OCI-LY7 (cell line): ENCODE data around the gene MAN1B1. TPM values are rescaled to one million over a fixed set of nuclear protein-coding genes. Genes with fewer than 3 reads are reported as not detected.

Experiments
- BruUV-seq: library from RNA; stranded (reverse); fragments of 400-500 nt; replicated peaks from 2 replicates; lab custom pipeline; 2021; lab: Mats Ljungman, UMichigan
- CTCF ChIA-PET: fragments of 300-600 bp; sonication (Branson Sonifier 250); formaldehyde crosslinking; loops from one replicate; lab custom pipeline; 2022; ENCODE audit warnings: antibody characterized with exemption; ENCODE audit not compliant: unreplicated experiment; lab: Charles Lee
- POLR2A ChIA-PET: fragments of 300-600 bp; sonication (Branson Sonifier 250); formaldehyde crosslinking; loops from one replicate; lab custom pipeline; 2022; ENCODE audit warnings: antibody characterized with exemption; lab: Charles Lee
- DNase-seq: peaks from one replicate; pipeline ENCODE4 v3.0.0-alpha.2; 2015; ENCODE audit warnings: low spot score
- H2AFZ ChIP-seq: fragments of 200-600 bp; sonication (generic), shearing (Covaris generic); 2 replicates; pipeline ENCODE4 v1.6.1; 2014; ENCODE audit warnings: mild to moderate bottlenecking, antibody characterized with exemption, low read length, moderate library complexity
- H3K27ac ChIP-seq: fragments of 200-600 bp; sonication (generic); 2 replicates; pipeline ENCODE4 v1.5.1; 2014; ENCODE audit warnings: mixed run types, low read depth, mild to moderate bottlenecking, moderate library complexity, low read length, inconsistent platforms; ENCODE audit not compliant: poor library complexity, severe bottlenecking
- H3K36me3 ChIP-seq: fragments of 200-600 bp; sonication (generic); 2 replicates; pipeline ENCODE4 v1.6.1; 2014; ENCODE audit warnings: mild to moderate bottlenecking, antibody characterized with exemption, low read length, moderate library complexity, mixed read lengths; ENCODE audit not compliant: insufficient read depth
- H3K4me1 ChIP-seq: fragments of 200-600 bp; sonication (generic); 2 replicates; pipeline ENCODE4 v1.5.1; 2014; ENCODE audit warnings: mild to moderate bottlenecking, low read length; ENCODE audit not compliant: insufficient read depth, poor library complexity, severe bottlenecking
- H3K4me2 ChIP-seq: fragments of 200-600 bp; sonication (generic); 2 replicates; pipeline ENCODE4 v1.6.1; 2014; ENCODE audit warnings: mild to moderate bottlenecking, low read length
- H3K4me3 ChIP-seq: fragments of 200-600 bp; sonication (generic); 2 replicates; pipeline ENCODE4 v1.5.1; 2014; ENCODE audit warnings: mild to moderate bottlenecking, low read depth, low read length; ENCODE audit not compliant: poor library complexity, severe bottlenecking
- H3K79me2 ChIP-seq: fragments of 200-600 bp; sonication (generic); 2 replicates; pipeline ENCODE4 v1.6.1; 2016; ENCODE audit warnings: low read depth, mild to moderate bottlenecking, low read length, moderate library complexity, mixed read lengths; ENCODE audit not compliant: insufficient read depth
- H3K9me2 ChIP-seq: fragments of 200-600 bp; sonication (generic); 2 replicates; pipeline ENCODE4 v1.6.1; 2016; ENCODE audit warnings: mild to moderate bottlenecking, low read length, mixed read lengths; ENCODE audit not compliant: insufficient read depth
- H3K9me3 ChIP-seq: fragments of 200-600 bp; sonication (generic); 2 replicates; pipeline ENCODE4 v1.6.1; 2014; ENCODE audit warnings: mild to moderate bottlenecking, mixed run types, low read length, mixed read lengths
- H4K20me1 ChIP-seq: fragments of 200-600 bp; sonication (generic); 2 replicates; pipeline ENCODE4 v1.6.1; 2014; ENCODE audit warnings: mild to moderate bottlenecking, antibody characterized with exemption, low read length, moderate library complexity, mixed read lengths; ENCODE audit not compliant: insufficient read depth
- CTCF ChIP-seq: fragments of 200-600 bp; sonication (generic); conservative IDR thresholded peaks from 2 replicates; pipeline ENCODE4 v1.5.1; 2014; ENCODE audit warnings: mild to moderate bottlenecking, antibody characterized with exemption, low read length, moderate library complexity, mixed read lengths
- EZH2phosphoT487 ChIP-seq: fragments of 200-600 bp; sonication (generic); IDR thresholded peaks from 2 replicates; pipeline ENCODE4 v1.6.1; 2018; ENCODE audit warnings: low read depth, borderline replicate concordance, mild to moderate bottlenecking, mixed run types, antibody characterized with exemption, low read length, moderate library complexity, mixed read lengths
- intact Hi-C: fragments of 100-400 bp; cut with micrococcal nuclease; formaldehyde crosslinking; loops from one replicate; pipeline ENCODE4 v1.10.0; 2022; ENCODE audit not compliant: unreplicated experiment
- small RNA-seq: library from RNA; depleted of rRNA; stranded (forward); fragments of <200 nt; gene quantifications from one replicate; pipeline ENCODE3, GENCODE V24; 2014
- total RNA-seq, 2 experiments: library from RNA; depleted of rRNA in 1 of 2; stranded (reverse); fragments of >200 nt in 1 of 2; shearing (Covaris generic) in 1 of 2; gene quantifications; 2 replicates each; pipeline ENCODE4 v1.2.3, GENCODE V29; 2014 to 2022

The MAN1B1 gene
- total RNA-seq, 2 experiments from 2014 or later, result 32.7 to 43.4 TPM

- Histone ChIP-seq H3K27ac (no peak overlapping the region), H2AFZ (no peak overlapping the region), H3K9me2 (no peaks in the 10 kb centered on the region), H4K20me1 (no peaks in the 10 kb centered on the region), H3K4me1 (peaks cover 30% of the 10 kb centered on the region), H3K4me2 (peak overlapping the region; percentile 23), H3K36me3 (no peaks in the 10 kb centered on the region), H3K4me3 (no peak overlapping the region), H3K79me2 (no peaks in the 10 kb centered on the region), H3K9me3 (no peaks in the 10 kb centered on the region)
- CTCF ChIA-PET, result no interaction called here
- BruUV-seq, result no TSS peak
- TF ChIP-seq EZH2phosphoT487, result no peak
- TF ChIP-seq CTCF, result no peak
- POLR2A ChIA-PET, result interaction anchor here (0.8 kb wide), 1 partner anchor 8 kb away, joined by 5 read pairs; no protein-coding TSS in a partner anchor
- DNase-seq, result no peak
- intact Hi-C loops, result loop anchor here (10.0 kb wide), 1 partner anchor 614 kb away; the partner anchor contains the start of gene NOTCH1
Observed at GRCh38 chr9:137158625-137159024, 71.8 kb downstream of the MAN1B1 start.

Small RNA genes lying within 50 kb of the gene (small RNA-seq; reads per million reads assigned to genes)
- 0.16 reads per million for gene RF00153

Other genes starting within 250 kb of the MAN1B1 start
Only the 30 nearest of the 36 such genes appear.
- 78.7 and 89.6 TPM in 2 replicates for gene FBXW5, start 142.2 kb upstream of the MAN1B1 start, total RNA-seq (2014; rRNA removed; shearing (Covaris generic))
- 59.1 and 63.3 TPM in 2 replicates for gene FBXW5, start 142.2 kb upstream of the MAN1B1 start, total RNA-seq (2022)
- 0.95 and 1.0 TPM in 2 replicates for gene C8G, start 141.7 kb upstream of the MAN1B1 start, total RNA-seq (2014; rRNA removed; shearing (Covaris generic))
- 2.1 and 2.2 TPM in 2 replicates for gene C8G, start 141.7 kb upstream of the MAN1B1 start, total RNA-seq (2022)
- gene LCN12, start 134.7 kb upstream of the MAN1B1 start, total RNA-seq (2014; rRNA removed; shearing (Covaris generic)), result 0.95 and 6.5 TPM in 2 replicates
- 3.5 and 3.7 TPM in 2 replicates for gene LCN12, start 134.7 kb upstream of the MAN1B1 start, total RNA-seq (2022)
- gene PTGDS, start 109.5 kb upstream of the MAN1B1 start, total RNA-seq (2014; rRNA removed; shearing (Covaris generic)), result not detected in 2 replicates
- not detected in 2 replicates for gene PTGDS, start 109.5 kb upstream of the MAN1B1 start, total RNA-seq (2022)
- not detected in 2 replicates for gene LCNL1, start 104.0 kb upstream of the MAN1B1 start, total RNA-seq (2014; rRNA removed; shearing (Covaris generic))
- not detected in 2 replicates for gene LCNL1, start 104.0 kb upstream of the MAN1B1 start, total RNA-seq (2022)
- 63.5 and 66.5 TPM in 2 replicates for gene PAXX, start 94.6 kb upstream of the MAN1B1 start, total RNA-seq (2014; rRNA removed; shearing (Covaris generic))
- 45.7 and 46.3 TPM in 2 replicates for gene PAXX, start 94.6 kb upstream of the MAN1B1 start, total RNA-seq (2022)
- not detected in 2 replicates for gene CLIC3, start 90.4 kb upstream of the MAN1B1 start, total RNA-seq (2014; rRNA removed; shearing (Covaris generic))
- gene CLIC3, start 90.4 kb upstream of the MAN1B1 start, total RNA-seq (2022), result not detected in 2 replicates
- gene ABCA2, start 58.7 kb upstream of the MAN1B1 start, total RNA-seq (2014; rRNA removed; shearing (Covaris generic)), result 2.4 and 4.1 TPM in 2 replicates
- gene ABCA2, start 58.7 kb upstream of the MAN1B1 start, total RNA-seq (2022), result 8.3 and 10.6 TPM in 2 replicates
- gene FUT7, start 54.9 kb upstream of the MAN1B1 start, total RNA-seq (2014; rRNA removed; shearing (Covaris generic)), result not detected in 2 replicates
- 0.21 TPM in 1 of 2 replicates, not detected in the other for gene FUT7, start 54.9 kb upstream of the MAN1B1 start, total RNA-seq (2022)
- 0.21 and 0.32 TPM in 2 replicates for gene NPDC1, start 40.8 kb upstream of the MAN1B1 start, total RNA-seq (2014; rRNA removed; shearing (Covaris generic))
- gene NPDC1, start 40.8 kb upstream of the MAN1B1 start, total RNA-seq (2022), result 0.38 and 0.39 TPM in 2 replicates
- 0.16 TPM in 1 of 2 replicates, not detected in the other for gene ENTPD2, start 32.9 kb upstream of the MAN1B1 start, total RNA-seq (2014; rRNA removed; shearing (Covaris generic))
- gene ENTPD2, start 32.9 kb upstream of the MAN1B1 start, total RNA-seq (2022), result not detected in 2 replicates
- 65.9 and 74.0 TPM in 2 replicates for gene SAPCD2, start 16.4 kb upstream of the MAN1B1 start, total RNA-seq (2014; rRNA removed; shearing (Covaris generic))
- gene SAPCD2, start 16.4 kb upstream of the MAN1B1 start, total RNA-seq (2022), result 51.4 and 57.2 TPM in 2 replicates
- gene UAP1L1, start 9.5 kb upstream of the MAN1B1 start, total RNA-seq (2014; rRNA removed; shearing (Covaris generic)), result 5.3 and 5.7 TPM in 2 replicates
- 12.3 and 16.7 TPM in 2 replicates for gene UAP1L1, start 9.5 kb upstream of the MAN1B1 start, total RNA-seq (2022)
- gene DPP7, start 27.7 kb downstream of the MAN1B1 start, total RNA-seq (2014; rRNA removed; shearing (Covaris generic)), result 173 and 182 TPM in 2 replicates
- gene DPP7, start 27.7 kb downstream of the MAN1B1 start, total RNA-seq (2022), result 154 TPM in 2 replicates
- gene GRIN1, start 52.2 kb downstream of the MAN1B1 start, total RNA-seq (2014; rRNA removed; shearing (Covaris generic)), result 0.06 TPM in 1 of 2 replicates, not detected in the other
- 0.15 and 0.55 TPM in 2 replicates for gene GRIN1, start 52.2 kb downstream of the MAN1B1 start, total RNA-seq (2022)
- 0.21 TPM in 1 of 2 replicates, not detected in the other for gene LRRC26, start 83.1 kb downstream of the MAN1B1 start, total RNA-seq (2014; rRNA removed; shearing (Covaris generic))
- not detected in 2 replicates for gene LRRC26, start 83.1 kb downstream of the MAN1B1 start, total RNA-seq (2022)
- not detected in 2 replicates for gene TMEM210, start 85.1 kb downstream of the MAN1B1 start, total RNA-seq (2014; rRNA removed; shearing (Covaris generic))
- gene TMEM210, start 85.1 kb downstream of the MAN1B1 start, total RNA-seq (2022), result not detected in 2 replicates
- 34.8 and 38.6 TPM in 2 replicates for gene ANAPC2, start 101.6 kb downstream of the MAN1B1 start, total RNA-seq (2014; rRNA removed; shearing (Covaris generic))
- gene ANAPC2, start 101.6 kb downstream of the MAN1B1 start, total RNA-seq (2022), result 89.6 and 90.4 TPM in 2 replicates
- 111 and 130 TPM in 2 replicates for gene SSNA1, start 101.7 kb downstream of the MAN1B1 start, total RNA-seq (2014; rRNA removed; shearing (Covaris generic))
- 71.0 and 75.1 TPM in 2 replicates for gene SSNA1, start 101.7 kb downstream of the MAN1B1 start, total RNA-seq (2022)
- 9.0 and 10.3 TPM in 2 replicates for gene TPRN, start 113.8 kb downstream of the MAN1B1 start, total RNA-seq (2014; rRNA removed; shearing (Covaris generic))
- 15.3 and 15.9 TPM in 2 replicates for gene TPRN, start 113.8 kb downstream of the MAN1B1 start, total RNA-seq (2022)
- gene TMEM203, start 118.7 kb downstream of the MAN1B1 start, total RNA-seq (2014; rRNA removed; shearing (Covaris generic)), result 55.1 and 58.2 TPM in 2 replicates
- gene TMEM203, start 118.7 kb downstream of the MAN1B1 start, total RNA-seq (2022), result 39.0 and 42.9 TPM in 2 replicates
- 30.4 and 35.9 TPM in 2 replicates for gene NDOR1, start 118.7 kb downstream of the MAN1B1 start, total RNA-seq (2014; rRNA removed; shearing (Covaris generic))
- gene NDOR1, start 118.7 kb downstream of the MAN1B1 start, total RNA-seq (2022), result 61.3 and 61.9 TPM in 2 replicates
- gene RNF208, start 135.3 kb downstream of the MAN1B1 start, total RNA-seq (2014; rRNA removed; shearing (Covaris generic)), result 0.47 and 0.82 TPM in 2 replicates
- 4.4 and 5.5 TPM in 2 replicates for gene RNF208, start 135.3 kb downstream of the MAN1B1 start, total RNA-seq (2022)
- 1.1 and 1.7 TPM in 2 replicates for gene CYSRT1, start 138.2 kb downstream of the MAN1B1 start, total RNA-seq (2014; rRNA removed; shearing (Covaris generic))
- 2.9 and 3.7 TPM in 2 replicates for gene CYSRT1, start 138.2 kb downstream of the MAN1B1 start, total RNA-seq (2022)
- 0.13 TPM in 1 of 2 replicates, not detected in the other for gene RNF224, start 140.5 kb downstream of the MAN1B1 start, total RNA-seq (2014; rRNA removed; shearing (Covaris generic))
- 0.30 TPM in 1 of 2 replicates, not detected in the other for gene RNF224, start 140.5 kb downstream of the MAN1B1 start, total RNA-seq (2022)
- 0.15 TPM in 1 of 2 replicates, not detected in the other for gene SLC34A3, start 143.9 kb downstream of the MAN1B1 start, total RNA-seq (2014; rRNA removed; shearing (Covaris generic))
- not detected in 2 replicates for gene SLC34A3, start 143.9 kb downstream of the MAN1B1 start, total RNA-seq (2022)
- gene TUBB4B, start 154.3 kb downstream of the MAN1B1 start, total RNA-seq (2014; rRNA removed; shearing (Covaris generic)), result 376 and 417 TPM in 2 replicates
- 402 and 443 TPM in 2 replicates for gene TUBB4B, start 154.3 kb downstream of the MAN1B1 start, total RNA-seq (2022)
- gene STPG3, start 164.3 kb downstream of the MAN1B1 start, total RNA-seq (2014; rRNA removed; shearing (Covaris generic)), result 0.73 TPM in 1 of 2 replicates, not detected in the other
- gene STPG3, start 164.3 kb downstream of the MAN1B1 start, total RNA-seq (2022), result 1.7 and 2.7 TPM in 2 replicates
- 59.5 and 62.6 TPM in 2 replicates for gene NELFB, start 168.3 kb downstream of the MAN1B1 start, total RNA-seq (2014; rRNA removed; shearing (Covaris generic))
- 74.8 and 76.1 TPM in 2 replicates for gene NELFB, start 168.3 kb downstream of the MAN1B1 start, total RNA-seq (2022)
- 11.6 and 11.7 TPM in 2 replicates for gene TOR4A, start 190.7 kb downstream of the MAN1B1 start, total RNA-seq (2014; rRNA removed; shearing (Covaris generic))
- gene TOR4A, start 190.7 kb downstream of the MAN1B1 start, total RNA-seq (2022), result 19.7 and 22.3 TPM in 2 replicates